HepG2 (cell line): Measurements from ENCODE around the gene HAUS1. TPM values are rescaled to one million over a fixed set of nuclear protein-coding genes. Genes with fewer than 3 reads are reported as not detected.

ENCODE experiments used
- FOSL2 ChIP-seq: sonication (generic); formaldehyde crosslinking; IDR thresholded peaks from 2 replicates; pipeline ENCODE4 v1.4.0; 2020; ENCODE audit warnings: missing genetic modification reagents
- MAFG ChIP-seq: sonication (generic); formaldehyde crosslinking; IDR thresholded peaks from 2 replicates; pipeline ENCODE4 v1.5.1; 2020; ENCODE audit warnings: mild to moderate bottlenecking, missing genetic modification reagents
- MATR3 ChIP-seq: sonication (generic); formaldehyde crosslinking; IDR thresholded peaks from 2 replicates; pipeline ENCODE4 v1.4.0; 2020; ENCODE audit warnings: missing genetic modification reagents
- MXD4 ChIP-seq: IDR thresholded peaks from 2 replicates; pipeline ENCODE4 v1.6.1; 2016; ENCODE audit warnings: mild to moderate bottlenecking, missing biosample characterization, missing genetic modification reagents
- PRDM10 ChIP-seq: sonication (generic); formaldehyde crosslinking; IDR thresholded peaks from 2 replicates; pipeline ENCODE4 v1.4.0; 2020; ENCODE audit warnings: low read depth, missing genetic modification reagents
- RARG ChIP-seq: sonication (generic); formaldehyde crosslinking; IDR thresholded peaks from 2 replicates; pipeline ENCODE4 v1.4.0; 2020; ENCODE audit warnings: low read depth, mild to moderate bottlenecking, missing genetic modification reagents
- ZBTB25 ChIP-seq: IDR thresholded peaks from 2 replicates; pipeline ENCODE4 v1.6.1; 2018; ENCODE audit warnings: missing genetic modification reagents
- ZBTB38 ChIP-seq: sonication (generic); formaldehyde crosslinking; IDR thresholded peaks from 2 replicates; pipeline ENCODE4 v1.5.1; 2020; ENCODE audit warnings: mild to moderate bottlenecking, missing genetic modification reagents
- ZFP62 ChIP-seq: sonication (generic); formaldehyde crosslinking; IDR thresholded peaks from 2 replicates; pipeline ENCODE4 v1.4.0; 2020; ENCODE audit warnings: missing genetic modification reagents
- ZFX ChIP-seq: sonication (generic); formaldehyde crosslinking; IDR thresholded peaks from 2 replicates; pipeline ENCODE4 v1.4.0; 2020; ENCODE audit warnings: mild to moderate bottlenecking, low read depth, missing genetic modification reagents, moderate library complexity
- ZNF136 ChIP-seq: sonication (generic); formaldehyde crosslinking; IDR thresholded peaks from 2 replicates; pipeline ENCODE4 v1.8.1; 2022; ENCODE audit warnings: low read depth, mild to moderate bottlenecking, moderate library complexity, missing genetic modification reagents
- ZNF281 ChIP-seq: sonication (generic); formaldehyde crosslinking; IDR thresholded peaks from 2 replicates; pipeline ENCODE4 v1.4.0; 2020; ENCODE audit warnings: missing genetic modification reagents, borderline replicate concordance
- ZNF335 ChIP-seq: sonication (generic); formaldehyde crosslinking; IDR thresholded peaks from 2 replicates; pipeline ENCODE4 v1.4.0; 2020; ENCODE audit warnings: missing genetic modification reagents
- ZNF337 ChIP-seq: sonication (generic); formaldehyde crosslinking; IDR thresholded peaks from 2 replicates; pipeline ENCODE4 v1.5.1; 2020; ENCODE audit warnings: missing genetic modification reagents, low read depth, mild to moderate bottlenecking, borderline replicate concordance
- ZNF580 ChIP-seq: IDR thresholded peaks from 2 replicates; pipeline ENCODE4 v1.6.1; 2016; ENCODE audit warnings: low read depth, borderline replicate concordance
- ZNF589 ChIP-seq: sonication (generic); formaldehyde crosslinking; conservative IDR thresholded peaks from 2 replicates; pipeline ENCODE4 v1.8.0; 2022; ENCODE audit warnings: mild to moderate bottlenecking, moderate library complexity, missing genetic modification reagents
- ZNF737 ChIP-seq: sonication (generic); formaldehyde crosslinking; IDR thresholded peaks from 2 replicates; pipeline ENCODE4 v1.5.0; 2020; ENCODE audit warnings: missing genetic modification reagents, mild to moderate bottlenecking, borderline replicate concordance
- polyA plus RNA-seq, 8 experiments: library from polyadenylated mRNA; depleted of rRNA in 3 of 8; stranded (reverse) in 7 of 8; unstranded in 1 of 8; fragments of >200 nt; fragmentation: Illumina TruSeq in 4 of 8; extraction: Trizol in 4 of 8; gene quantifications; 2 replicates each; pipeline versions ENCODE4 v1.2.1 to v1.2.3, GENCODE V29; 2011 to 2016; ENCODE audit warnings: low read depth in 4 of 8, missing spikeins in 1 of 8, mixed read lengths in 1 of 8; ENCODE audit not compliant: insufficient read depth in 1 of 8
- total RNA-seq, 5 experiments: library from RNA; depleted of rRNA; stranded (reverse); fragments of >200 nt; fragmentation: Illumina TruSeq; extraction: Trizol; gene quantifications; 2 replicates each; pipeline ENCODE4 v1.2.3, GENCODE V29; 2016; ENCODE audit warnings: low read depth in 1 of 5
- TF ChIP-seq, protein P1 (sequence below): sonication (generic); formaldehyde crosslinking; IDR thresholded peaks from 2 replicates; pipeline ENCODE4 v1.5.1; 2020; ENCODE audit warnings: missing genetic modification reagents, mild to moderate bottlenecking, borderline replicate concordance

Gene HAUS1
- total and polyA plus RNA-seq, 2 of the 13 experiments (the other 11 are each of a cell fraction or from before 2014, with no cell fraction given): 20.6 to 59.2 TPM

- TF ChIP-seq MAFG (CRISPR knock-in tag) (no peak), ZNF337 (CRISPR knock-in tag) (0 out of 2 replicates have a peak, but pooled peaks have one; percentile 11), PRDM10 (CRISPR knock-in tag) (0 out of 2 replicates have a peak, but pooled peaks have one; percentile 56), ZNF737 (CRISPR knock-in tag) (no peak), FOSL2 (CRISPR knock-in tag) (no peak; the same call in 1 of the 2 replicates), MXD4 (CRISPR knock-in tag) (no peak), ZNF589 (CRISPR knock-in tag) (no peak), MATR3 (CRISPR knock-in tag) (no peak), ZNF580 (CRISPR knock-in tag) (no peak), ZNF335 (CRISPR knock-in tag) (no peak; the same call in 1 of the 2 replicates), ZNF281 (CRISPR knock-in tag) (no peak), ZFP62 (CRISPR knock-in tag) (no peak), ZNF136 (CRISPR knock-in tag) (no peak), ZBTB38 (CRISPR knock-in tag) (no peak), ZFX (peak; percentile 86), RARG (CRISPR knock-in tag) (no peak), ZBTB25 (CRISPR knock-in tag) (no peak; the same call in 1 of the 2 replicates)
- TF ChIP-seq, protein P1, sequence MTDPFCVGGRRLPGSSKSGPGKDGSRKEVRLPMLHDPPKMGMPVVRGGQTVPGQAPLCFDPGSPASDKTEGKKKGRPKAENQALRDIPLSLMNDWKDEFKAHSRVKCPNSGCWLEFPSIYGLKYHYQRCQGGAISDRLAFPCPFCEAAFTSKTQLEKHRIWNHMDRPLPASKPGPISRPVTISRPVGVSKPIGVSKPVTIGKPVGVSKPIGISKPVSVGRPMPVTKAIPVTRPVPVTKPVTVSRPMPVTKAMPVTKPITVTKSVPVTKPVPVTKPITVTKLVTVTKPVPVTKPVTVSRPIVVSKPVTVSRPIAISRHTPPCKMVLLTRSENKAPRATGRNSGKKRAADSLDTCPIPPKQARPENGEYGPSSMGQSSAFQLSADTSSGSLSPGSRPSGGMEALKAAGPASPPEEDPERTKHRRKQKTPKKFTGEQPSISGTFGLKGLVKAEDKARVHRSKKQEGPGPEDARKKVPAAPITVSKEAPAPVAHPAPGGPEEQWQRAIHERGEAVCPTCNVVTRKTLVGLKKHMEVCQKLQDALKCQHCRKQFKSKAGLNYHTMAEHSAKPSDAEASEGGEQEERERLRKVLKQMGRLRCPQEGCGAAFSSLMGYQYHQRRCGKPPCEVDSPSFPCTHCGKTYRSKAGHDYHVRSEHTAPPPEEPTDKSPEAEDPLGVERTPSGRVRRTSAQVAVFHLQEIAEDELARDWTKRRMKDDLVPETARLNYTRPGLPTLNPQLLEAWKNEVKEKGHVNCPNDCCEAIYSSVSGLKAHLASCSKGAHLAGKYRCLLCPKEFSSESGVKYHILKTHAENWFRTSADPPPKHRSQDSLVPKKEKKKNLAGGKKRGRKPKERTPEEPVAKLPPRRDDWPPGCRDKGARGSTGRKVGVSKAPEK (CRISPR knock-in tag): no peak
Observed at GRCh38 chr18:46104128-46104911, at the start of gene HAUS1 (continued).
